Stimulated activated CD4-positive, alpha-beta T cell treated with anti-CD3 and anti-CD28 coated beads, TNF-alpha, amount 100 ng/mL, for 1 hour (primary cell): ENCODE results near the gene AP4S1.
"Not testable (repeated sequence)": the region's sequence is repeated elsewhere in the genome, so short reads cannot be mapped to it uniquely, and the experiment has no call there.

ENCODE experiments used
- DNase-seq, 3 donors: peaks; one replicate each; pipeline ENCODE4 v3.0.0-alpha.2; 2020; ENCODE audit warnings: low read depth in 3 of 3, low spot score in 1 of 3

Gene AP4S1

DNA sequence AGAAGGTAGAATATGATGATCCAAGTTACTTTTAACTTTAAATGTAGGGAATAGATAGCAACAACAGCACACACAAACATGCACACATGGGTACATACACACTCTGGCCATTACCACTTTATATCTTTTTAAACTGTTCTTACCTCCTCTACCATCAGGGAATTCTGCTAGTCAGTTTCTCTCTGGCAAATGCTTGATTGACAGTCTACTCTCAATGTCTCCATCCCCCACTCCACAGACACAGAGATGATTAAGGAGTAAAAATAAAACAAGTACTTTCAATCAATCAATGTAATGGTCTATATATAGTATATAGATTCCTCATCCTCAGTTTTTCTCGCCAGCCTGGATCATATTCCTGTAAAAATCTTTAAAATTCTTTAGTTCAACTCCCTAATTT lies 16.9 kb downstream of the AP4S1 start:
- DNase-seq, result no peak

DNA sequence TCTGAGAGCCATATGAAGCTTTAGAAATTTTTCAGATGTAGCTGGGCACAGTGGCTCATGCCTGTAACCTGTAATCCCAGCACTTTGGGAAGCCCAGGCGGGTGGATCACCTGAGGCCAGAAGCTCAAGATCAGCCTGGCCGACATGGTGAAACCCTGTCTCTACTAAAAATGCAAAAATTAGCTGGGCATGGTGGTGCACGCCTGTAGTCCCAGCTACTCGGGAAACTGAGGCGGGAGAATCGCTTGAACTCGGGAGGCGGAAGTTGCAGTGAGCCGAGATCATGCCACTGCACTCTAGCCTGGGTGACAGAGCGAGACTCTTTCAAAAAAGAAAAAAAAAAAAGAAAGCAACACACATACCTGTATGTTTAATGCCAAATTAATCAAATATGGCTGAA lies 17.4 kb downstream of the AP4S1 start:
- DNase-seq, result not testable (repeated sequence)

DNA sequence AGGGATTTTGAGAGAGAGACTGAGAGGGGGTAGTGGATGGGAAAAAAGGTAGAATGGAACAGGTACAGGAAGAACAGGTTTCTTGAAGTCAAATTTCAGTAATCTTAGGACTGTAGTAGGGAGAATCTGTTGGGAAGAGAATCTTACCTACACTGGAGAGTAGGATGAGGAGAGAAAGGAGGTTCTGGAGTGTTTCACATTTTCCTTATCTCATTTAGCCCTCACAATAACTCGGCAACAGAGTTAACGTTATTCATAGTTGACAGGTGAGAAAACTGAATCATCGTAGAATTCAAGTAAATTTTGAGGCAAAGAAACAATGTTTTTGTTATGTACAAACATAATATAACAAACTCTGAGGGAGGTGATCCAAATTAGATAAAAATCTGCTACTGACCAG lies 17.9 kb downstream of the AP4S1 start:
- no peak for DNase-seq

DNA sequence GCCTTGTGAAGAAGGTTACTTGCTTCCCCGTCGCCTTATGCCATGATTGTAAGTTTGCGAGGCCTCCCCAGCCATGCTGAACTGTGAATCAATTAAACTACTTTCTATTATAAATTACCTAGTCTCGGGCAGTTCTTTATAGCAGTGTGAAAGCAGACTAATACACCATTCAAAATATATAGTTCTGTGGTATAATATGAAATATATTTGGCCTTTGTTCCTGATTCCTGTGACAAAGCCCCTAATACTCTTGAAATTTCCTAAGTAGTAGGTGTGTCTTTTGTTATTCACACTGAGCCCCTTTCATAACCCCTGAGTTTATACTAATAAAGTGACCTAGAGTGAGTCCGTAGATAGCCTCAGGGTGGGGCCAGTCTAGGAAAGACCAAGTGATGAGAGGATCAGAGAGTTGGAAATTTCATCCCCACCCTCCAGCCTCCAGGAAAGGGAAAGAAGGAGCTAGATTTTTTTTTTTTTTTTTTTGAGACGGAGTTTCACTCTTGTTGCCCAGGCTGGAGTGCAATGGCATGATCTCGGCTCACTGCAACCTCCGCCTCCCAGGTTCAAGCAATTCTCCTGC lies 20.1 kb downstream of the AP4S1 start:
- no peak for DNase-seq

DNA sequence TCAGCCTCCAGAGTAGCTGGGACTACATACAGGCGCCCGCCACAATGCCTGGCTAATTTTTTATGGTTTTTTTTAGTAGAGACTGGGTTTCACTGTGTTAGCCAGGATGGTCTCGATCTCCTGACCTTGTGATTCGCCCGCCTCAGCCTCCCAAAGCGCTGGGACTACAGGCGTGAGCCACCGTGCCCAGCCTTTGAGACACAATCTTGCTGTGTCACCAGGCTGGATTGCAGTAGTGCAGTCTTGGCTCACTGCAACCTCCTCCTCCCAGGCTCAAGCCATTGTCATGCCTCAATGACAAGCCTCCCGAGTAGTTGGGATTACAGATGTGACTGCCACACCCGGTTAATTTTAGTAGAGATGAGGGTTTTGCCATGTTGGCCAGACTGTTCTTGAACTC lies 22.1 kb downstream of the AP4S1 start:
- no peak for DNase-seq

DNA sequence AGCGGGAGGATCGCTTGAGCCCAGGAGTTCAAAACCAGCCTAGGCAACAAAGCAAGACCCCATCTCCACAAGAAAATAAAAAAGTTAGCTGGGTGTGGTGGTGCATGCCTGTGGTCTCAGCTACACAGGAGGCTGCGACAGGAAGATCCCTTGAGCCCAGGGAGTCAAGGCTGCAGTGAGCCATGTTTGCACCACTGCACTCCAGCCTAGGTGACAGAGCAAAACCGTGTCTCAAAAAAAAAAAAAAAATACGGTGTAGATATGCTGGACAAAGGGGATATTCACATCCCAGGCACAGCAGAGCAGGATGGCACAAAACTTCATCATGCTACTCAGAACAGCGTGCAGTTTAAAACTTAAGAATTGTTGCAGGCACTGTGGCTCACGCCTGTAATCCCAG lies 25.6 kb downstream of the AP4S1 start:
- DNase-seq, result no peak

DNA sequence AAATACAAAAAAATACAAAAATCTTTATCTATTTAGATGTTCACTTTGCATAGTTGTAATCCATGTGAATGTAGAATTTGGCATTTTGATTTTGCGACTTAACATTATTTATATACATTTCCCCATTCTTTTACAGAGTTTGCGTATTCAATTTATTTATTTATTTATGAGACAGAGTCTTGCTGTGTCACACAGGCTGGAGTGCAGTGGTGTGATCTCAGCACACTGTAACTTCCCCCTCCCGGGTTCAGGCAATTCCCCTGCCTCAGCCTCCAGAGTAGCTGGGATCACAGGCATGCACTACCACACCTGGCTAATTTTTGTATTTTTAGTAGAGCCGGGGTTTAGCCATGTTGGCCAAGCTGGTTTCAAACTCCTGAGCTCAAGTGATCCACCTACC lies 26.1 kb downstream of the AP4S1 start:
- DNase-seq, result no peak

DNA sequence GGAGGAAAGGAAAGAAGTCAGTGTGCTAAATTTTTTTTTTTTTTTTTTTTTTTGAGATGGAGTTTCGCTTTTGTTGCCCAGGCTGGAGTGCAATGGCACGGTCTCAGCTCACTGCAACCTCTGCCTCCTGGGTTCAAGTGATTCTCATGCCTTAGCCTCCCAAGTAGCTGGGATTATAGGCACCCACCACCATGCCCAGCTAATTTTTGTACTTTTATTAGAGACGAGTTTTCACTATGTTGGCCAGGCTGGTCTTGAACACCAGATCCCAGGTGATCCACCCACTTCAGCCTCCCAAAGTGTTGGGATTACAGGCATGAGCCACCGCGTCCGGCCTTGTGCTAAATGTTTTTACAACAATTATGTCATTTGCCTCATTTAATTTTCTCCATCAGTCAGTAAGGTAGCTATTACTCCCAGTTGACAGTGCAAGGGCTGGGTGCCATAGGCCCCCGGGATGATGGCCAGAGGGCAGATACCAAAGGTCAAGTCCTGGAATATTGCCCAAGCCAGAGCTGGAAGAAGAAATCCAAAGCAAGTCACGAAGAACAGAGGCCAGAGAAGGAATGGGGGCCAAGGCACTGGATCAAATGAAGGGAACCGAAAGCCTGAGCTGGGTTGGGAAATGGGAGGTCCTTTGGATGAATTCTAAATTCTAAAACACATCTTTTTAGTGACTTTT lies 27.6 kb downstream of the AP4S1 start:
- DNase-seq, result not testable (repeated sequence)

DNA sequence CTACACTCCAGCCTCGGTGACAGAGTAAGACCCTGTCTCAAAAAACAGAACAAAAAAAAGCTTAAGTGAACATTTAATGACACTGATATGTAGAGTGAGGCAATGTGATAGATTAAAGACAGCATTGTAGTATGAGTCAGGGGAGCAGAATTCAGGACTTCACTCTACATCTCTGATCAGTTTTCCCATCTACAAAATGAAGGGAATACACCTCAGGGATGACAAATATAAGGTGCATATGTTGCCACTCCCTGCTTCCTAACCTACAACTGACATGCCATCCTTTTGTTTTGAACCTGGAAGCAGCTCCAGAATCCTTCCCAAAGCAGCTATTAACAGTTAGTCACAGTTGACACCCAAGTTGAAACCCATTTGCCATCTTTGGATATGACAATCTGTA lies 31.6 kb downstream of the AP4S1 start:
- no peak for DNase-seq

DNA sequence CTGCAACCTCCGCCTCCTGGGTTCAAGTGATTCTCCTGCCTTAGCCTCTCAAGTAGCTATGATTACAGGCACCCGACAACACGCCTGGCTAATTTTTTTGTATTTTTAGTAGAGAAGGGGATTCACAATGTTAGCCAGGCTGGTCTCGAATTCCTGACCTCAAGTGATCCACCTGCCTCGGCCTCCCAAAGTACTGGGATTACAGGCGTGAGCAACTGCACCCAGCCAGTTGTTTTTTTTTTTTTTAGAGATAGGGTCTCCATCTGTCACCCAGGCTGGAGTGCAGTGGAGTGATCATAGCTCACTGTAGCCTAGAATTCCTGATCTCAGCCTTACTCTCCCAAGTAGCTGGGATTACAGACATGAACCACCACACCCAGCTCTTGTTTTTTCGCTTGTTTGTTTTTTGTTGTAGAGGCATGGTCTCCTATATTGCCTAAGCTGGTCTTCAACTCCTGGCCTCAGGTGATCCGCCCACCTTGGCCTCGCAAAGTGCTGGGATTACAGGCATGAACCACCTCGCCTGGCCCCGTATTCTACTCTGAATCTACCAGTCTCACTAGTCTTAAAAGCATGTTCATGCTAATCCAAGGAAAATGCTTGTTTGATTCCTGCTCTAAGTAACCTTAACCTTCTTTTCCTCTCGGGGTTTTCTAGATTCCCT lies 32.4 kb downstream of the AP4S1 start:
- no peak for DNase-seq

DNA sequence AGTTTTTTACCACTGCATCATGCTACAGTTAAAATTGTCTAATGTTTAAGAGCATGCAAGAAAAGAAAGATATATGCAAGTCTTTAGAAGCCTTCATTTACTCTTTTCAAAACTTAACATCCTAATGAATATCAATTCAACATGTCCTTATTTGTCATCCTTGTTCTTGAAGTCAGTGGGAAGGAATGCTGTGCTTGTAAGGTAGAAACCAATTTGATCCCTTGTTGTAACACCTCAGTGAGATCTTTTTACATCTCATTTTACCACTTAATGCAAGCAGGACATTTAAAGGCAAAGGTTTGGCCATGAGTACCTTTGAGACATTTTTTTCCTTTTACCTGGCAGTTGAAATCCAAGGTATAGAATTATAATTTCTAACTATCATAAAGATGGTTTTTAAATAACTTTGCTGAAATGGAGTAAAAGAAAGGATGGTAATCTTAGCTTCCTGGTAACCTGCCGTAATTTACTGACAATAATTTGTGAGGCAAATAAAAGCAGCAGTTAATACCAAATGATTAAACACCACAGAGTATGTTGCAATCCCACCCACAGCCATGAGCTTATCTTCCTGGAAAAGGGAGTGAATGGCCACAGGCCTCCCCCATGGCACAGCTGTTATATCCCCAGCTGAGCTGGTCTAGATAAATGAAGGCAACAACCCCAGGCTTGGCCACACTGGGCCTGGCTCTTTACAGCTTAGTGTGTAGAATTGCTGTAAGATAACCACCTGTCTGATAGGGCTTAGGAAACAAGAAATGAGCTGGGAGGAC lies 33.9 kb downstream of the AP4S1 start:
- DNase-seq, result no peak

DNA sequence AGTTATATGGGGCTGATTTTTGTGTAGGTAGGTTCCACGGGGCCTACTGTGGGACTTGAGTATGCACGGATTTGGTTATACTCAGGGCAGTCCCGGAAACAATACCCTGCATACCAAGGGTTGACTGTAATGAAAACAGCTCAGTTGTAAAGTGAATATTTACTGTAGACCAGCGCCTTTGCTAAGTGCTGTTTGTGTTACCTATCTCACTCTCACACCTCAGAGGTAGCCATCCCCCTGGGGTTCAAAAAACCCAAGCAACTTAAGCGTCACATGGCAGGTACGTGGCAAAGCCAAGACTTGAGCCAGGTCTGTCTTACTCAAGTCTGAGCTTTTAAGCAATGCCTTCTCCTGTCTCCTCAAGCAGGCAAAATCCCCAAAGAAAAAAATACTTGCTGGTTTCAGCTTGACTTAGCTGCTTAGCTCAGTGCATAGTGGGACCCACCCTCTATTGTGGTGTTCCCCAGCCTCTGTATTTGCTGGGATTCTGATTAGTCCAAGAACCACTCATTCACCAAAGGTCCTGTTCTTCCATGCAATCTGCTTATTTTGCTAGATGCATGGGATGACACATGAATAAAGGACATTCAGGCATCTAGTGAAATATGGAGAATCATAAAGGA lies 34.9 kb downstream of the AP4S1 start:
- DNase-seq, result no peak

DNA sequence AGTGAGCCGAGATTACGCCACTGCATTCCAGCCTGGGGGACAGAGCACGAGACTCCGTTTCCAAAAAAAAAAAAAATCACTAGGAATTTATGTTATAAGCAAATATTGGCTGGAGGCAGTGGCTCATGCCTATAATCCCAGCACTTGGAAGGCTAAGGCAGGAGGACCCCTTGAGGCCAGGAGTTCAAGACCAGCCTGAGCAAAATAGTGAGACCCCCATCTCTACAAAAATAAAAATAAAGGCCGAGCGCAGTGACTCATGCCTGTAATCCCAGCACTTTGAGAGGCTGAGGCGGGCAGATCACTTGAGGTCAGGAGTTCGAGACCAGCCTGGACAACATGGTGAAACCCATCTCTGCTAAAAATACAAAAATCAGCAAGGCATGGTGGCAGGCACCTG lies 37.5 kb downstream of the AP4S1 start:
- DNase-seq, result not testable (repeated sequence)

DNA sequence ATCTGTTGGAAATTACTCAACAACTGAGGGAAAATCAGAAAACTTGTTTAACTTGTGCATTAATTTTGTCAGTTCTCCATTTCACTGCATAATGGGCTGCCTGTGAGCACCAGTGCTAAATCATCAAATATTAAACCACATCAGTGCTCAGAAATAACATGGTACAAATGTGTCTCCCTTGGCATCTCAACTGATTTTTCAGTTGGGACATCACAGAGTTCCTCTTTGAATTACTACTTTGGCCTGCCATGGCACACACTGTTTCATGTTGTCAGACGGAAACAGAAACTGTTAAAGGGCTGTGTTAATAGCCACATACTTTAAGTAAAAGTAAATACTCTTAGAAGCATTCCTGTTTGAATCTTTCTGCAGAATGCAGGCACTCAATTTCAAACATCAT lies 42.8 kb downstream of the AP4S1 start:
- no peak for DNase-seq

DNA sequence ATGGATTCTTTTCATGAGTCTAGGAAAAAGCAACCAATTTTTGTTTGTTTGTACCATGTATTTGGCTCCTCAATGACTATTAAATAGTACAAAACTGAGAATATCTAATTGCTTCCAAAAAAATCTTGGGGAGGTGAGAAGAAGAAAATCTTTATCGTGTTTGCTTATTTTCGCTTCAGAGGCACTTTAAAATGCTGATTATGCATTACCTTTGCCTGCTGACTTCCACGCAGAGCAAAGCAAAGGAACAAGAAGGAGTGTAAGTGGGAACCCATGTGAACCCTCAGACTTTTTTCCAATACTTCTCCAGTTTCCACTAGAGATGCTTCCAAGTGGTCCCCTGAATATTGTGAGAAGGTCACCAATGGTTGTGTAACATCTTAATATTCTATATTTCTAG lies 43.9 kb downstream of the AP4S1 start:
- no peak for DNase-seq

DNA sequence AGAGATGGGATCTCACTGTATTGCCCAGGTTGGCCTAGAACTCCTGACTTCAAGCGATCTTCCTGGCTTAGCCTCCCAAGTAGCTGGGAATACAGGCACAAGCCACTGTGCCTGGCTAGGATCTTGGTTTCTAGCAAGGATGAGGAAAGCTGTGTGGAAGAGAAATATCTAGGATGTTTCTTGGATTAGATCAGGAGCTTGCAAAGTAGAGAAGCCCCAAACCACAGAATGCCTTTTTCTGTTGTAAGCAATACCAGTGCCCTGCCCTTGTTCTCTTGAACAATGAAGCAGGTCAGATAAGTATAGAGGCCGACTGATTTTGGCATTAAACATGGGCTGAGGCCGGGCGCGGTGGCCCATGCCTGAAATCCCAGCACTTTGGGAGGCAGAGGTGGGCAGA lies 45.0 kb downstream of the AP4S1 start:
- DNase-seq, result no peak

DNA sequence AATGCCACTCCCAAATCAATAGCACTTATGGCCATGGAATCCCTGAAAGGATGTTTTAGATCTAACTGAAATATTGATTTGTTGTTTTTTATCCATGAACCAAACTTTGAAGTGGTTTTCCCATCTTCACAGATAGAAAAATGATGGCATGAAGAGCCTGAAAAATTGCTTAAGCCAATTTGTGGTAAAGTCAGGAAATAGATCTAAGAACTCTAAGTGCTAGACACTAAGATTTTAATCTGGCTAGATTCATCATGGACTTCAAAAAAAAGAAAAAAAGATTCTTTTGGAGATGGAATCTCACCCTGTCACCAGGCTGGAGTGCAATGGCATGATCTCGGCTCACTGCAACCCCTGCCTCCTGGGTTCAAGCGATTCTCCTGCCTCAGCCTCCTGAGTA lies 45.7 kb downstream of the AP4S1 start:
- DNase-seq, result no peak

DNA sequence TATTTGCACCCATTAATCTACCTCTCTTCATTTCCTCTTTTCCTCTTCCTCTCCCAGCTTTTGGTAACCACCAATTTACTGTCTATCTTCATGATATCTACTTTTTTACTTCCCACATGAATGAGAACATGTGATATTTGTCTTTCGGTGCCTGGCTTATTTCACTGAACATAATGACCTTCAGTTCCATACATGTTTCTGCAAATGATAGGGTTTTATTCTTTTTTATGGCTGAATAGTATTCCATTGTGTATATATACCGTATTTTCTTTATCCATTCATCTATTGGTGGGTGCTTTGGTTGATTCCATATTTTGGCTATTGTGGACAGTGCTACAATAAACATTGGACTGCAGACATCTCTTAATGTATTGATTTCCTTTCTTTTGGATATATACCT lies 49.7 kb downstream of the AP4S1 start:
- no peak for DNase-seq

DNA sequence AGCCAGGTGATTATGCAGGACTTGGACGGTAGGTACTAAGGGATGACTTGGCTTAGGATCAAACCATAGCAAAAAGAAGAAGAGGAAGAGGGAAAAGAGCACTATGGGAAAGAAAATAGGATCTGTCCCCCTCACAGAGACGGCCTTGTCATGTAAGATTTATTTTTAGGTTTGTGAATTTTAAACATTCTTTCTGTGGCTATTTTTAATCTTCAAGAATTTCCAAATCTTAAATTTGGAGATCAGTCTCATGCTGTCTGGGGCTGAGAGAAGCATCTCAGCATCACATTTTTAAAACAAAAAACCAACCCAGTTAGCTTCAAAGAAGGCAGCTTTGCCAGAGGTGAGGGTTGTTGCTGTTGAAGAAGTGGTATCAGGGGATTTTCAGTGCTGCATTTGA lies 53.3 kb downstream of the AP4S1 start:
- DNase-seq, result no peak

DNA sequence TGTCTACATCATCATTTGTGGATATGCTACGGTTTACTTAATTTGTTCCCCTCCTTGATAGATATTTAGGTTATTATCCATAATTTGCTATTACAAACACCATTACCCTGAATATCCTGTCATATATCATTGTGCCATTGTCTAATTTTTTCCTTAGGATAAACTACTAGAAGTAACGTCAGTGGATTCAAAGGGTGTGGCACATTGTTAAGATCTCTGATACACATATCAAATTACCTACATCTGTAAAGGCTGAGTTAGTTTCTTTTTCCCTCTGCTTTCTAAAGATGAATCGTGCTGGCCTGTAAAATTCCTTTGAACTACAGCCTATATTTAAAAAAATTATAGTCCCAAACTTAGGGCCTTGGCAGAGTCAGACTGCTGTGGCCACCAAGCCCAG lies 54.6 kb downstream of the AP4S1 start:
- no peak for DNase-seq

DNA sequence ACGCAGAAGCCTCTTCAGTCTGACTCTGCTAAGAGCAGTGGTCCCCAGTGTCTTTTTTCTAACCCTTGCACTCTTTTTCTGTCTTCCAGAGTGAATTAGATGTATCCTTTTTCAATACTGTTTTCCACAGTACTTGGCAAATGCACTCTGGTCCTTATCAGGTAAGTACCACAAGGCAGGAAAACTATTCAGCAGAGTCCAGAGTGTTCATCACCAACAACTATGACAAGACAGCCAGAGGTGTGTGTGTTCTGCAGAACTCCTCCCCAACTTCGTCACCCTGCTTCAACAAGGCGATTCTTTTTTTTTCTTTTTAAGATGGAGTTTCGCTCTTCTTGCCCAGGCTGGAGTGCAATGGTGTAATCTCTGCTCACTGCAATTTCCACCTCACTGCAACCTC lies 55.0 kb downstream of the AP4S1 start:
- DNase-seq, result no peak

DNA sequence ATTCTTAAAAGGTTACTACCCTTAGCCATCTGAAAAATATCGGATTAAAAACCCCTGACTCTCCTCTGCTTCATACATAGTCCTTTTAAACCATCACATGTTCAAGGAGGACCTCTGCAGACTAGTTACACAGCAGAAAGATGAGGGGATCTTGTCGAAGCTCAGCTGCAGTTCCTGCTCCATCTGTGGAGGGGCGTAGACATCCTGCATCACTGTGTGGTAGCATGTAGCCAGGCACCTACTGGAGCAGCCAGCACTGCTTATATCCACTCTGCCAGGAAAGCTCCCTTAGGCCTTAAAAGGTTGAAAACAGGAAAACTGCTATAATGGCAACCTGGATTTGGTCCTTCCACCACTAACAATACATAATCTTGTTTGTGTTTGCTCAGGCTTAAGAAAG lies 58.3 kb downstream of the AP4S1 start:
- DNase-seq, result no peak
